ENCODE results near the gene UST.
A peak's percentile ranks its signal among the peaks of the same experiment; 100 is the strongest.

UST gene

GRCh38 chr6:149059557-149059956 is 312.7 kb downstream of the UST start:
- Mint-ChIP-seq H3K9me3 (no peaks in the 10 kb centered on the region), H3K36me3 (ENCODE audit: low read depth) (no peaks in the 10 kb centered on the region), H3K27me3 (peaks cover 9% of the 10 kb centered on the region), H3K27ac (no peak overlapping the region), H3K4me1 (ENCODE audit: low read depth) (peaks cover 41% of the 10 kb centered on the region), H3K4me3 (no peak overlapping the region)
- intact Hi-C loops (cut with micrococcal nuclease): no loop called here

- H3K27ac Mint-ChIP-seq: peak overlapping the region; percentile 30
- no peak overlapping the region for H3K4me3 Mint-ChIP-seq
- intact Hi-C loops (cut with micrococcal nuclease): no loop called here
- H3K9me3 Mint-ChIP-seq: no peaks in the 10 kb centered on the region
- peaks cover 9% of the 10 kb centered on the region for H3K27me3 Mint-ChIP-seq
- H3K36me3 Mint-ChIP-seq (ENCODE audit: low read depth): no peaks in the 10 kb centered on the region
- peaks cover 44% of the 10 kb centered on the region for H3K4me1 Mint-ChIP-seq (ENCODE audit: low read depth)
Measured at GRCh38 chr6:149060300-149060984, 313.6 kb downstream of the UST start.

- H3K4me1 Mint-ChIP-seq (ENCODE audit: low read depth): peaks cover 45% of the 10 kb centered on the region
Measured at GRCh38 chr6:149060985-149061760, 314.3 kb downstream of the UST start.

DNA sequence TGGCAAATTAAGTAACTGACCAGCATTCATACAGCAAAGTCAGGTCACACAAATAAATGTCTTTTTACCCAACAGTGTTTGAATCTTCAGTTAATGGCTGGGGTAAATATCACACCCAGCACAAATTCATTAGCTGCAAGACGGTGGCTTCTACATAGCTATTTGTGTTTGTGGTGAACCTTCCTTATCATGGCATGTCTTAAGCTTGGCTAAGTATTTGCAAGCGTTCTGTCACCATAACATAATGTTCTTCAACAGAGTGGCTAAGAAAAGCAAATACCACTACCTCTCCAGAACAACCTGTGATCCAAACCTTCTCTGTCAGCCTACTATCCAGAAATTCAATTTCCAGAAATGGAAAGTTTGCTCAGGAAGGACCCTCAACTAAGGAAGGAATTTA is 315.1 kb downstream of the UST start:
- Mint-ChIP-seq H3K4me3 (no peak overlapping the region), H3K4me1 (ENCODE audit: low read depth) (peaks cover 53% of the 10 kb centered on the region), H3K27me3 (peaks cover 9% of the 10 kb centered on the region), H3K36me3 (ENCODE audit: low read depth) (no peaks in the 10 kb centered on the region), H3K9me3 (no peaks in the 10 kb centered on the region), H3K27ac (no peak overlapping the region)
- intact Hi-C loops (cut with micrococcal nuclease): no loop called here

More at GRCh38 chr6:149060985-149061760, 314.3 kb downstream of the UST start:
- H3K27me3 Mint-ChIP-seq: peaks cover 9% of the 10 kb centered on the region
- no peak overlapping the region for H3K4me3 Mint-ChIP-seq
- intact Hi-C loops (cut with micrococcal nuclease): no loop called here
- peak overlapping the region; percentile 30 for H3K27ac Mint-ChIP-seq
- no peaks in the 10 kb centered on the region for H3K9me3 Mint-ChIP-seq
- no peaks in the 10 kb centered on the region for H3K36me3 Mint-ChIP-seq (ENCODE audit: low read depth)

GRCh38 chr6:149062653-149063348 is 316.0 kb downstream of the UST start:
- intact Hi-C loops (cut with micrococcal nuclease): no loop called here
- H3K27me3 Mint-ChIP-seq: peaks cover 9% of the 10 kb centered on the region
- no peaks in the 10 kb centered on the region for H3K9me3 Mint-ChIP-seq
- no peak overlapping the region for H3K27ac Mint-ChIP-seq
- H3K4me3 Mint-ChIP-seq: no peak overlapping the region
- peaks cover 58% of the 10 kb centered on the region for H3K4me1 Mint-ChIP-seq (ENCODE audit: low read depth)
- no peaks in the 10 kb centered on the region for H3K36me3 Mint-ChIP-seq (ENCODE audit: low read depth)

DNA sequence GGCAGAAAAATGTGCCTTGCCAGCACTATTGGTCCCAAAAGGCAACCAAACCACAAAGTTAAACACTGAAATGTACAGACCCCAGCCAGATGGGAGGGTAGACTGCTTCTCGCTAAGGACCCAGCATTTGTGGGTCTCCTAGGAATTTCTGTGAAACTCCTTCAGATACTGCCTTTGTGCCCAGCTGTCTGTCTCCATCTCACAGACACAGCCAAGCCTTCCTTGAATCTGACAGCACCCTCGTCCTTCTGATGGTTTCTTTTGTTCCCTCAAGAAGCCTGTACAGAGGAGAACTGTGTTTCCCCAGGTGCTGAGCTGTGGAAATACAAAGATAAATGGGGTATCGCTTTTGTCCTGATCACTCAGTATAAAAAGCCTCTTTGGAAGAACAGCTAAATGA is 316.6 kb downstream of the UST start:
- H3K9me3 Mint-ChIP-seq: no peaks in the 10 kb centered on the region
- no peak overlapping the region for H3K27ac Mint-ChIP-seq
- intact Hi-C loops (cut with micrococcal nuclease): no loop called here
- H3K4me3 Mint-ChIP-seq: no peak overlapping the region
- no peaks in the 10 kb centered on the region for H3K36me3 Mint-ChIP-seq (ENCODE audit: low read depth)
- H3K4me1 Mint-ChIP-seq (ENCODE audit: low read depth): peaks cover 58% of the 10 kb centered on the region
- H3K27me3 Mint-ChIP-seq: peaks cover 9% of the 10 kb centered on the region

- intact Hi-C loops (cut with micrococcal nuclease): no loop called here
- H3K4me1 Mint-ChIP-seq (ENCODE audit: low read depth): peaks cover 57% of the 10 kb centered on the region
- no peak overlapping the region for H3K4me3 Mint-ChIP-seq
- H3K27me3 Mint-ChIP-seq: peaks cover 9% of the 10 kb centered on the region
- no peaks in the 10 kb centered on the region for H3K36me3 Mint-ChIP-seq (ENCODE audit: low read depth)
- no peak overlapping the region for H3K27ac Mint-ChIP-seq
- H3K9me3 Mint-ChIP-seq: no peaks in the 10 kb centered on the region
Measured at GRCh38 chr6:149064001-149064659, 317.3 kb downstream of the UST start.

- peaks cover 9% of the 10 kb centered on the region for H3K27me3 Mint-ChIP-seq
- no peaks in the 10 kb centered on the region for H3K36me3 Mint-ChIP-seq (ENCODE audit: low read depth)
- intact Hi-C loops (cut with micrococcal nuclease): no loop called here
- peaks cover 52% of the 10 kb centered on the region for H3K4me1 Mint-ChIP-seq (ENCODE audit: low read depth)
- H3K27ac Mint-ChIP-seq: no peak overlapping the region
- no peak overlapping the region for H3K4me3 Mint-ChIP-seq
- H3K9me3 Mint-ChIP-seq: no peaks in the 10 kb centered on the region
Measured at GRCh38 chr6:149064660-149065015, 317.8 kb downstream of the UST start.

GRCh38 chr6:149065121-149065520 is 318.3 kb downstream of the UST start:
- Mint-ChIP-seq H3K36me3 (ENCODE audit: low read depth) (no peaks in the 10 kb centered on the region), H3K27ac (no peak overlapping the region), H3K27me3 (peaks cover 6% of the 10 kb centered on the region), H3K4me1 (ENCODE audit: low read depth) (peaks cover 47% of the 10 kb centered on the region), H3K4me3 (no peak overlapping the region), H3K9me3 (no peaks in the 10 kb centered on the region)
- intact Hi-C loops (cut with micrococcal nuclease): no loop called here

DNA sequence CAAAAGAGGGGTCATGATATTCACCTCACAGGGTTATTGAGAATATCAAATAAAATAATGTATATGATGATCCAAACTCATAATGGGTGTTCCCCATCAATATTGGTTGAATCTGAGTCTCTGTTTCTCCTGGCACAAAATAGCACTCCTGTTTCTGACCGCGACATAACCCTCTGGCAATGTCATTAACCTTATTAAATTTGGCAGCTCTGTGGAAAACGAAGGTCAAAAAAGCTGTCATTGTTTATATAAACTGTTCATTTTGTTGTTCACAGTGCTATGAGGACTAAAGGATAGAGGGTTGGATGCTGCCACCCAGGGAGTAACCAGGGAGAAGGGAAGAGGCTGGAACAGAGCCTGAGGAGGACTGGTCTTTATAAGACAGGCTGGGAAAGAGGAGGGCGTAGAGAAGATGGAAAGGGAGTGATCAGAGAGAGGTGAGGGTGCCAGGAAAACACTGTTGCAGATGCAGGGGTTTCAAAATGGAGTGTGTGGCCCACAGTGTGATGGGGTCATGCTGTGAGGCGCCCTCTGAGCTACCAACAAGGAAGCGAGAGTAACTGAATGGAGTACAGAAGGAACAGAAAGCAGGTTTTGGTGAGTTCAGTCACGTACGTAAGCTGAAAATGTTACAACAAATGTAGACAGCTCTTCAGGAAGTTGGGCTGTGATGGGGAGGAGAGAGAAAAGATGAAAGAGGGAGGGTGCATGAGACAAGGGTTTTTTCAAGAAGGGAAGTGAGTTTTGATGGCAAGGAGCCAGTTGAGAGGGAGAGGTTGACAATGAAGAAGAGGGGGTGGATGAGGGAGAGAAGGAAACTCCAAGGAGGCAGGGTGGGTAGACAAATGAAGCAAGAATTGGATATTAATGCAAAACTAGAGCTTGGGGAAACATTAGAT is 319.1 kb downstream of the UST start:
- H3K27me3 Mint-ChIP-seq: no peaks in the 10 kb centered on the region
- H3K36me3 Mint-ChIP-seq (ENCODE audit: low read depth): no peaks in the 10 kb centered on the region
- H3K27ac Mint-ChIP-seq: peak overlapping the region; percentile 77
- no peaks in the 10 kb centered on the region for H3K9me3 Mint-ChIP-seq
- H3K4me3 Mint-ChIP-seq: peak overlapping the region; percentile 1
- H3K4me1 Mint-ChIP-seq (ENCODE audit: low read depth): peaks cover 39% of the 10 kb centered on the region
- intact Hi-C loops (cut with micrococcal nuclease): no loop called here

GRCh38 chr6:149071997-149072396 is 325.2 kb downstream of the UST start:
- Mint-ChIP-seq H3K4me3 (no peak overlapping the region), H3K27ac (no peak overlapping the region), H3K27me3 (no peaks in the 10 kb centered on the region), H3K36me3 (ENCODE audit: low read depth) (no peaks in the 10 kb centered on the region), H3K9me3 (no peaks in the 10 kb centered on the region), H3K4me1 (ENCODE audit: low read depth) (peaks cover 12% of the 10 kb centered on the region)
- intact Hi-C loops (cut with micrococcal nuclease): no loop called here

DNA sequence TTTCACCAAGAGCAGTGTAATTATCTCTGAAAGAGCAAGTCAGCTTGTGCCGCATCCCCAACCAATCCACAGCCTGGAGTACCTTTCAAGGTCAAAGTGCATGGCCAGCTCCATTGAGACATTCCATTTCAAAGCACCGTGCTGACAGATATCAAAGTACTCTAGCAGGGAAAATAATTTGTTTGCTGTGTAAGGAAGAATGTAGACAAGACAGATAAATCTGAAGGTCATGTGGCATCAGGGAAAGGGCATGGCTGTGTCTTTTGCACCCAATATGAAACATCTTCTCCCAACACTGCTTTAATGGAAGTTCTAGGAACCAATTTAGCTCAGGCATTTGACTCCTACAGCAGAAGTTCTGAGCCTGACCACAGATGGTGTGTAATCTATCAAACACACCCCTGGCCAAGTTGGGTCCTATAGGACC is 328.0 kb downstream of the UST start:
- Mint-ChIP-seq H3K36me3 (ENCODE audit: low read depth) (no peaks in the 10 kb centered on the region), H3K4me1 (ENCODE audit: low read depth) (peaks cover 18% of the 10 kb centered on the region), H3K4me3 (no peak overlapping the region), H3K27ac (no peak overlapping the region), H3K27me3 (no peaks in the 10 kb centered on the region), H3K9me3 (no peaks in the 10 kb centered on the region)
- intact Hi-C loops (cut with micrococcal nuclease): no loop called here

DNA sequence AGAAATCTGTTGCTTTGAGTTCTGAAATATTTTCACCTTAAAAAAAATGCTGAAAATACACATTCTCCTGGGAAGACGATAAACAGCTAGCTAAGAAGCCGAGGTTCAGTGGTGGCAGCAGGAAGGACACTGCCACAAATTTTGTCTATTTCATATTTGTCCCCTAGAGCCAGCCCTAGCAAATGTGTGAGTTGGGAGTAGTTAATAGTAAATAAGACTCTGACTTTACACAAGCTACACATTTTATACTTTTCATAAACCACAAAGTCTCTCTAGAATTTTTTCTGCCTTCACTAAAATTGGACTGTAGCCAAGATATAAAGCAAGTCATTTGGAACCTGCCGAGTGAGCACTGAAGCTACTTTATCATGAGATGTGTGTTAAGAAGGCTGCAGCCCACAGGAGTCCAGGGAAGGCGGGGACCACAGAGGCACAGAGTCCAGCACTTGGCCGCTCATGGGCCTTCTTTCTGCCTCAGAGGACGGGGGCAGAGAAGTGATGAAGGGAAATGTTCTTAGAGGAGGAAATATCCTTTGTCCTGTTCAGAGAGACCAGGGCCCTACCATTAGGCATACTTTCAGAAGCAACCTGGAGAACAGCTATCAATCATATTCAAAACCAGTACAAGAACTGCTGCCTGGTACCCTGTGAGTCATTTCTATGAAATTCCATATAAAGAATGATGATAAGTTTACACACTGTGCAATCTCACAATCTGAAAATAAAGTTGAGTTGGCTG is 329.0 kb downstream of the UST start:
- H3K9me3 Mint-ChIP-seq: no peaks in the 10 kb centered on the region
- no peaks in the 10 kb centered on the region for H3K36me3 Mint-ChIP-seq (ENCODE audit: low read depth)
- peaks cover 27% of the 10 kb centered on the region for H3K4me1 Mint-ChIP-seq (ENCODE audit: low read depth)
- no peaks in the 10 kb centered on the region for H3K27me3 Mint-ChIP-seq
- no peak overlapping the region for H3K27ac Mint-ChIP-seq
- intact Hi-C loops (cut with micrococcal nuclease): no loop called here
- H3K4me3 Mint-ChIP-seq: no peak overlapping the region

Measured in dendritic cell treated with granulocyte-macrophage colony-stimulating factor and Interleukin-4, amounts not matched to agents 40 ng/mL and 50 ng/mL, for 4 days (primary cell).